H1 (cell line): ENCODE measurements around the gene PAIP2. TPM values are rescaled to one million over a fixed set of nuclear protein-coding genes. Genes with fewer than 3 reads are reported as not detected.
A peak's percentile ranks its signal among the peaks of the same experiment; 100 is the strongest.

Source experiments
- CTCF ChIA-PET: fragments of 300-600 bp; sonication (Branson Sonifier 250); formaldehyde crosslinking; loops from one replicate; lab custom pipeline; 2021; ENCODE audit not compliant: partially characterized antibody; lab: Charles Lee
- POLR2A ChIA-PET: fragments of 300-600 bp; sonication (Branson Sonifier 250); formaldehyde crosslinking; loops from one replicate; lab custom pipeline; 2021; ENCODE audit warnings: inconsistent platforms; ENCODE audit not compliant: partially characterized antibody; lab: Charles Lee
- DNase-seq, 2 experiments: peaks; one replicate each; pipeline versions ENCODE4 v3.0.0 to v3.0.0-alpha.2; 2010 to 2022; ENCODE audit warnings: low spot score in 2 of 2, low read depth in 1 of 2, mixed read lengths in 1 of 2
- FAIRE-seq: peaks from 2 replicates; lab custom pipeline; 2011; peaks lifted over from hg19 to GRCh38; lab: Jason Lieb, UNC
- H2AFZ ChIP-seq: 2 replicates; pipeline ENCODE4 v1.8.1; 2012; ENCODE audit warnings: low read length, inconsistent platforms
- H2AK5ac ChIP-seq: 2 replicates; pipeline ENCODE4 v1.6.1; 2013; ENCODE audit warnings: low read depth, low read length
- H2BK120ac ChIP-seq: replicated peaks from 2 replicates; pipeline ENCODE3; 2013; ENCODE audit warnings: low read depth, low read length, inconsistent platforms
- H2BK12ac ChIP-seq: 2 replicates; pipeline ENCODE4 v1.6.1; 2013; ENCODE audit warnings: low read depth, low read length
- H2BK15ac ChIP-seq: 2 replicates; pipeline ENCODE4 v1.6.1; 2013; ENCODE audit warnings: low read length
- H2BK20ac ChIP-seq: 2 replicates; pipeline ENCODE4 v1.6.1; 2013; ENCODE audit warnings: low read length
- H2BK5ac ChIP-seq: 2 replicates; pipeline ENCODE4 v1.6.1; 2013; ENCODE audit warnings: low read depth, low read length
- H3K14ac ChIP-seq: 2 replicates; pipeline ENCODE4 v1.6.1; 2013; ENCODE audit warnings: inconsistent platforms; ENCODE audit not compliant: insufficient read length
- H3K18ac ChIP-seq: 2 replicates; pipeline ENCODE4 v1.6.1; 2013; ENCODE audit warnings: low read length; ENCODE audit errors: extremely low read depth
- H3K23ac ChIP-seq: 2 replicates; pipeline ENCODE4 v1.6.1; 2013; ENCODE audit warnings: inconsistent platforms; ENCODE audit not compliant: insufficient read length
- H3K23me2 ChIP-seq: 2 replicates; pipeline ENCODE4 v1.6.1; 2013; ENCODE audit warnings: low read depth, low read length
- H3K27ac ChIP-seq: 2 replicates; pipeline ENCODE4 v1.6.1; 2011; ENCODE audit warnings: low read depth, low read length, inconsistent platforms
- H3K27me3 ChIP-seq, 4 experiments: replicated peaks in 1 of 4; 1 replicate in 1 of 4; 2 replicates in 3 of 4; pipeline versions ENCODE4 v1.6.1 to v1.8.1; 2011 to 2013; ENCODE audit warnings: low read length in 3 of 4, mild to moderate bottlenecking in 3 of 4, inconsistent platforms in 2 of 4, mixed read lengths in 2 of 4, moderate library complexity in 1 of 4; ENCODE audit not compliant: control insufficient read depth in 3 of 4, insufficient read depth in 3 of 4; ENCODE audit errors: extremely low read depth in 1 of 4
- H3K36me3 ChIP-seq, 4 experiments: 2 replicates each; pipeline versions ENCODE4 v1.6.1 to v1.8.1; 2011 to 2013; ENCODE audit warnings: mild to moderate bottlenecking in 4 of 4, low read length in 3 of 4, moderate library complexity in 2 of 4, control low read depth in 1 of 4, inconsistent platforms in 1 of 4; ENCODE audit not compliant: insufficient read depth in 4 of 4, control insufficient read depth in 2 of 4
- H3K4ac ChIP-seq: replicated peaks from 2 replicates; pipeline ENCODE3; 2013; ENCODE audit warnings: low read length, low read depth, mixed read lengths, inconsistent platforms; ENCODE audit not compliant: insufficient read length
- H3K4me1 ChIP-seq, 4 experiments: replicated peaks in 1 of 4; 1 replicate in 1 of 4; 2 replicates in 3 of 4; pipeline versions ENCODE4 v1.6.1 to v1.8.1; 2011 to 2013; ENCODE audit warnings: low read length in 3 of 4, inconsistent platforms in 2 of 4, mixed read lengths in 1 of 4; ENCODE audit not compliant: insufficient read depth in 4 of 4, control insufficient read depth in 3 of 4
- H3K4me2 ChIP-seq, 2 experiments: 2 replicates each; pipeline versions ENCODE4 v1.6.1 to v1.8.1; 2011 to 2013; ENCODE audit warnings: low read depth in 2 of 2, low read length in 2 of 2, control low read depth in 1 of 2, inconsistent platforms in 1 of 2, mild to moderate bottlenecking in 1 of 2; ENCODE audit not compliant: insufficient read depth in 1 of 2
- H3K4me3 ChIP-seq, 4 experiments: fragments of 200-600, 300-600 bp in 1 of 4; sonication (generic), shearing (Covaris generic), sonication (Bioruptor Twin) in 1 of 4; 2 replicates each; pipeline versions ENCODE4 v1.5.1 to v1.8.1; 2011 to 2016; ENCODE audit warnings: low read length in 4 of 4, low read depth in 3 of 4, control low read depth in 2 of 4, inconsistent platforms in 2 of 4, mild to moderate bottlenecking in 2 of 4, mixed read lengths in 1 of 4, moderate library complexity in 1 of 4; ENCODE audit not compliant: insufficient read depth in 2 of 4; ENCODE audit errors: extremely low read depth in 1 of 4
- H3K56ac ChIP-seq: replicated peaks from 2 replicates; pipeline ENCODE3; 2013; ENCODE audit warnings: low read depth, mild to moderate bottlenecking, mixed read lengths, low read length, inconsistent platforms; ENCODE audit not compliant: insufficient read length
- H3K79me1 ChIP-seq: 2 replicates; pipeline ENCODE4 v1.6.1; 2013; ENCODE audit warnings: low read depth, low read length, control low read depth
- H3K79me2 ChIP-seq, 2 experiments: 2 replicates each; pipeline versions ENCODE4 v1.6.1 to v1.8.1; 2012 to 2013; ENCODE audit warnings: low read length in 2 of 2, mild to moderate bottlenecking in 2 of 2, inconsistent platforms in 1 of 2; ENCODE audit not compliant: insufficient read depth in 2 of 2, control insufficient read depth in 1 of 2
- H3K9ac ChIP-seq, 4 experiments: replicated peaks in 1 of 4; 1 replicate in 1 of 4; 2 replicates in 3 of 4; pipeline versions ENCODE4 v1.6.1 to v1.8.1; 2011 to 2013; ENCODE audit warnings: low read depth in 3 of 4, low read length in 3 of 4, control low read depth in 2 of 4, mild to moderate bottlenecking in 2 of 4, moderate library complexity in 2 of 4, inconsistent platforms in 1 of 4; ENCODE audit errors: extremely low read depth in 1 of 4
- H3K9me3 ChIP-seq, 2 experiments: 2 replicates each; pipeline versions ENCODE4 v1.6.1 to v1.8.1; 2012 to 2013; ENCODE audit warnings: mild to moderate bottlenecking in 2 of 2, moderate library complexity in 2 of 2, control low read depth in 1 of 2, inconsistent platforms in 1 of 2, low read depth in 1 of 2, low read length in 1 of 2, mixed read lengths in 1 of 2; ENCODE audit not compliant: insufficient read depth in 2 of 2
- H4K20me1 ChIP-seq, 2 experiments: replicated peaks in 1 of 2; 2 replicates each; pipeline versions ENCODE3 to v1.8.1; 2011 to 2013; ENCODE audit warnings: inconsistent platforms in 2 of 2, low read length in 2 of 2, mild to moderate bottlenecking in 1 of 2; ENCODE audit not compliant: insufficient read depth in 2 of 2, control insufficient read depth in 1 of 2
- H4K5ac ChIP-seq: 2 replicates; pipeline ENCODE4 v1.6.1; 2013; ENCODE audit warnings: low read length, low read depth, mixed read lengths, inconsistent platforms; ENCODE audit not compliant: insufficient read length
- H4K8ac ChIP-seq: 2 replicates; pipeline ENCODE4 v1.8.0; 2013; ENCODE audit warnings: mild to moderate bottlenecking, moderate library complexity, low read length, inconsistent platforms; ENCODE audit not compliant: insufficient read depth; ENCODE audit errors: extremely low read depth
- H4K91ac ChIP-seq: replicated peaks from 2 replicates; pipeline ENCODE3; 2013; ENCODE audit warnings: low read length, mixed read lengths, inconsistent platforms; ENCODE audit not compliant: insufficient read length
- CBX5 ChIP-seq: fragments of 300-800, 300-1000 bp; sonication (generic); IDR thresholded peaks from 2 replicates; pipeline ENCODE4 v1.7.1; 2016; ENCODE audit warnings: antibody characterized with exemption, low read length, low read depth
- CBX8 ChIP-seq: fragments of 300-800, 300-1000 bp; sonication (generic); IDR thresholded peaks from 2 replicates; pipeline ENCODE4 v1.7.1; 2016; ENCODE audit warnings: low read depth, low read length, borderline replicate concordance
- KDM1A ChIP-seq: fragments of 200-600, 300-600 bp; sonication (generic); IDR thresholded peaks from 2 replicates; pipeline ENCODE4 v1.7.1; 2016; ENCODE audit warnings: mild to moderate bottlenecking, low read length, borderline replicate concordance
- NRF1 ChIP-seq: IDR thresholded peaks from 2 replicates; pipeline ENCODE4 v1.6.1; 2011; ENCODE audit warnings: mild to moderate bottlenecking, low read depth, low read length, improper control_type of control experiment
- POLR2AphosphoS5 ChIP-seq: IDR thresholded peaks from 2 replicates; pipeline ENCODE4 v1.6.1; 2011; ENCODE audit warnings: low read depth, low read length
- RBBP5 ChIP-seq: IDR thresholded peaks from 2 replicates; pipeline ENCODE4 v1.7.1; 2012; ENCODE audit warnings: low read depth, mild to moderate bottlenecking, inconsistent platforms, low read length, moderate library complexity, borderline replicate concordance
- SIN3A ChIP-seq, 2 experiments: IDR thresholded peaks in 1 of 2; conservative IDR thresholded peaks in 1 of 2; 2 replicates each; pipeline ENCODE4 v1.6.1; 2011 to 2012; ENCODE audit warnings: low read length in 2 of 2, improper control_type of control experiment in 1 of 2, low read depth in 1 of 2, mild to moderate bottlenecking in 1 of 2
- SP1 ChIP-seq: IDR thresholded peaks from 2 replicates; pipeline ENCODE4 v1.6.1; 2011; ENCODE audit warnings: low read depth, low read length
- TBP ChIP-seq: IDR thresholded peaks from 2 replicates; pipeline ENCODE4 v1.6.1; 2011; ENCODE audit warnings: low read depth, low read length, improper control_type of control experiment
- TCF12 ChIP-seq: IDR thresholded peaks from 2 replicates; pipeline ENCODE4 v1.6.1; 2011; ENCODE audit warnings: low read depth, mild to moderate bottlenecking, low read length
- TEAD4 ChIP-seq: IDR thresholded peaks from 2 replicates; pipeline ENCODE4 v1.6.1; 2012; ENCODE audit warnings: low read depth, low read length, inconsistent platforms, mixed read lengths
- WGBS, 2 experiments: shearing (Covaris generic) in 1 of 2; methylation state at CpG; one replicate each; pipeline versions ENCODE4 v1.1.6 to v1.1.7; 2013 to 2015; ENCODE audit warnings: low lambda C conversion rate in 2 of 2, mixed read lengths in 2 of 2, inconsistent platforms in 1 of 2, low coverage in 1 of 2, missing lambda C conversion rate in 1 of 2; ENCODE audit not compliant: insufficient replicate concordance in 2 of 2, insufficient coverage in 1 of 2, insufficient read length in 1 of 2; ENCODE audit errors: extremely low coverage in 1 of 2, missing lambda C conversion rate in 1 of 2; 5-methylcytosine and 5-hydroxymethylcytosine counted together
- polyA plus RNA-seq, 7 experiments: library from polyadenylated mRNA; depleted of rRNA in 3 of 7; stranded (reverse) in 5 of 7; unstranded in 2 of 7; fragments of >200 nt in 5 of 7; fragments of 200-250 nt in 2 of 7; gene quantifications; 1 replicate in 5 of 7; 2 replicates in 1 of 7; 4 replicates in 1 of 7; pipeline versions ENCODE4 v1.2.1 to v1.2.3, GENCODE V29; 2011 to 2013; ENCODE audit warnings: missing spikeins in 2 of 7, mixed read lengths in 2 of 7
- total RNA-seq: library from RNA; stranded (reverse); fragmentation: NEBNext Ultra II Directional; extraction: Animal tissue kit (Norgen Biotek cat#: 25700); gene quantifications from 2 replicates; pipeline ENCODE4 v1.2.1, GENCODE V29; 2021

The PAIP2 gene
- total and polyA plus RNA-seq, 2 of the 8 experiments (the other 6 are each of a cell fraction or from before 2014, with no cell fraction given): 87.6 to 162 TPM

- Histone ChIP-seq H3K18ac (peak within 1 kb of the TSS; percentile 100), H3K27ac (peak within 1 kb of the TSS; percentile 94), H2BK15ac (peak within 1 kb of the TSS; percentile 92; the same call in 1 of the 2 replicates), H2AK5ac (no peak within 1 kb of the TSS), H3K9me3 (no peaks in the 10 kb centered on the region), H3K4me2 (peak within 1 kb of the TSS; percentile 74 to 96), H3K14ac (no peak within 1 kb of the TSS), H3K4ac (no peak within 1 kb of the TSS), H3K79me2 (no peaks in the 10 kb centered on the region; a peak in 2 of 4 replicates), H3K23me2 (peaks cover 4% of the 10 kb centered on the region; the same call in 1 of the 2 replicates), H3K56ac (peak within 1 kb of the TSS; percentile 91), H3K79me1 (no peaks in the 10 kb centered on the region), H3K9ac (peak within 1 kb of the TSS in 3 of 4 experiments; percentile 92 to 97 (median 93); a peak in 6 of 7 replicates), H3K23ac (no peak within 1 kb of the TSS), H2BK20ac (peak within 1 kb of the TSS; percentile 98), H4K91ac (peak within 1 kb of the TSS; percentile 95), H2AFZ (peak within 1 kb of the TSS; percentile 88), H3K4me1 (peaks cover 0 to 8% (median 4%) of the 10 kb centered on the region in 4 experiments; a peak in 6 of 7 replicates), H2BK5ac (peak within 1 kb of the TSS; percentile 99), H3K36me3 (peaks cover 0 to 6% (median 3%) of the 10 kb centered on the region in 4 experiments; a peak in 2 of 8 replicates), H4K20me1 (peaks cover 0 to 1% of the 10 kb centered on the region in 2 experiments), H2BK120ac (peak within 1 kb of the TSS; percentile 75), H3K4me3 (peak within 1 kb of the TSS; percentile 72 to 84 (median 80)), H2BK12ac (peak within 1 kb of the TSS; percentile 96), H4K5ac (peak within 1 kb of the TSS; percentile 100), H4K8ac (peak within 1 kb of the TSS; percentile 94; the same call in 1 of the 2 replicates), H3K27me3 (0 out of 7 replicates have a peak, but pooled peaks cover 0 to 4% (median 0%) of the 10 kb centered on the region in 4 experiments)
- CTCF ChIA-PET: interaction anchor here (2.3 to 2.7 kb wide), 4 partner anchors 7 to 17 kb away, joined by 9 to 16 read pairs (median 15); no protein-coding TSS in a partner anchor
- FAIRE-seq (no peak), DNase-seq (peak; percentile 87 to 95)
- POLR2A ChIA-PET: interaction anchor here (0.6 to 2.8 kb wide), 15 partner anchors 8 to 761 kb away, joined by 3 to 16 read pairs (median 4); partner anchors contain the start of genes DNAJC18 and MATR3
- 4% methylated on average over 40 of the region's 41 CpGs; no CpG with 5 or more reads in 1 of the 2 experiments for WGBS, 2 experiments
- TF ChIP-seq NRF1 (no peak), TBP (peak; percentile 59; the same call in 1 of the 2 replicates), SIN3A (conservative IDR thresholded peaks at IDR 0.05 in 1 of 2, IDR thresholded peaks at IDR 0.05 in 1 of 2; ENCODE audit: low read depth in 1 of 2, low read length in 2 of 2) (peak; percentile 40 to 95; a peak in 3 of 4 replicates), TCF12 (no peak), POLR2AphosphoS5 (peak; percentile 86), RBBP5 (0 out of 2 replicates have a peak, but pooled peaks have one; percentile 43), CBX5 (no peak), SP1 (peak; percentile 58; the same call in 1 of the 2 replicates), KDM1A (no peak), TEAD4 (peak; percentile 56; the same call in 1 of the 2 replicates), CBX8 (no peak)
These were observed 62.3 kb downstream of the PAIP2 start, which contains the start of gene SPATA24 for GRCh38 chr5:139403787-139404483. Gene SPATA24, minus strand, starts transcription at chr5:139404089. Its CDS starts 29 bp downstream, at chr5:139404060.
